HEK293T (cell line): ENCODE measurements around the gene SP1.
"Not testable (repeated sequence)": the region's sequence is repeated elsewhere in the genome, so short reads cannot be mapped to it uniquely, and the experiment has no call there.

Experiments
- CTCF ChIA-PET: fragments of 350-600 bp; formaldehyde crosslinking; extraction: SDS; loops from one replicate; lab custom pipeline; 2021; ENCODE audit warnings: antibody characterized with exemption, inconsistent platforms; lab: Yijun Ruan, JAX
- POLR2A ChIA-PET: fragments of 350-600 bp; formaldehyde crosslinking; extraction: SDS; loops from one replicate; lab custom pipeline; 2020; ENCODE audit warnings: antibody characterized with exemption, inconsistent platforms; lab: Yijun Ruan, JAX
- DNase-seq: peaks from one replicate; pipeline ENCODE4 v3.0.0; 2012; ENCODE audit warnings: mixed read lengths; ENCODE audit errors: extremely low spot score
- ARNT ChIP-seq: fragments of 450-650 bp; IDR thresholded peaks from 2 replicates; pipeline ENCODE4 v1.6.1; 2017; ENCODE audit warnings: mild to moderate bottlenecking
- BHLHE40 ChIP-seq: fragments of 450-650 bp; IDR thresholded peaks from 2 replicates; pipeline ENCODE4 v1.6.1; 2016; ENCODE audit warnings: mild to moderate bottlenecking, moderate library complexity, borderline replicate concordance
- CTBP1 ChIP-seq: fragments of 450-650 bp; IDR thresholded peaks from 2 replicates; pipeline ENCODE4 v1.6.1; 2016; ENCODE audit warnings: borderline replicate concordance
- ELF4 ChIP-seq: fragments of 450-650 bp; IDR thresholded peaks from 2 replicates; pipeline ENCODE4 v1.6.1; 2017; ENCODE audit warnings: antibody characterized with exemption
- FOXA1 ChIP-seq: fragments of 450-650 bp; IDR thresholded peaks from 2 replicates; pipeline ENCODE4 v1.6.1; 2016; ENCODE audit warnings: mild to moderate bottlenecking
- FOXM1 ChIP-seq: fragments of 450-650 bp; IDR thresholded peaks from 2 replicates; pipeline ENCODE4 v1.6.1; 2017; ENCODE audit warnings: mild to moderate bottlenecking, borderline replicate concordance
- HDGF ChIP-seq: fragments of 450-650 bp; IDR thresholded peaks from 2 replicates; pipeline ENCODE4 v1.6.1; 2017; ENCODE audit warnings: antibody characterized with exemption, borderline replicate concordance
- L3MBTL2 ChIP-seq: fragments of 450-650 bp; conservative IDR thresholded peaks from 2 replicates; pipeline ENCODE4 v1.6.1; 2016; ENCODE audit warnings: mild to moderate bottlenecking
- LEF1 ChIP-seq: fragments of 450-650 bp; IDR thresholded peaks from 2 replicates; pipeline ENCODE4 v1.6.1; 2017; ENCODE audit warnings: mild to moderate bottlenecking, borderline replicate concordance
- NFRKB ChIP-seq: fragments of 450-650 bp; IDR thresholded peaks from 2 replicates; pipeline ENCODE4 v1.6.1; 2016; ENCODE audit warnings: mild to moderate bottlenecking, moderate library complexity
- PKNOX1 ChIP-seq: fragments of 450-650 bp; IDR thresholded peaks from 2 replicates; pipeline ENCODE4 v1.6.1; 2016
- SP1 ChIP-seq: fragments of 450-650 bp; IDR thresholded peaks from 2 replicates; pipeline ENCODE4 v1.6.1; 2017
- SUZ12 ChIP-seq: fragments of 450-650 bp; IDR thresholded peaks from 2 replicates; pipeline ENCODE4 v1.6.1; 2016; ENCODE audit warnings: mild to moderate bottlenecking
- TARDBP ChIP-seq: fragments of 450-650 bp; IDR thresholded peaks from 2 replicates; pipeline ENCODE4 v1.6.1; 2016
- ZNF384 ChIP-seq: fragments of 450-650 bp; IDR thresholded peaks from 2 replicates; pipeline ENCODE4 v1.6.1; 2016

Gene SP1

GRCh38 chr12:53441040-53441833 is 61.3 kb downstream of the SP1 start, which contains the start of gene PRR13:
TSS of gene PRR13 (plus strand) at chr12:53441734. CDS start at chr12:53442715, 981 bp downstream.
- DNase-seq, result peak; percentile 97
- POLR2A ChIA-PET, result interaction anchor here (0.6 to 1.8 kb wide), 18 partner anchors 8 to 229 kb away, joined by 3 to 19 read pairs (median 5); partner anchors contain the start of genes AAAS, SP1 and TARBP2
- TF ChIP-seq TARDBP (no peak), LEF1 (no peak), SUZ12 (no peak), ELF4 (peak; percentile 48), SP1 (no peak), L3MBTL2 (peak; percentile 81), FOXM1 (no peak), BHLHE40 (no peak), PKNOX1 (peak; percentile 98), ZNF384 (no peak; the same call in 1 of the 2 replicates)
- CTCF ChIA-PET, result interaction anchor here (1.0 to 1.6 kb wide), 4 partner anchors 10 to 89 kb away, joined by 3 to 7 read pairs (median 4); no protein-coding TSS in a partner anchor

DNA sequence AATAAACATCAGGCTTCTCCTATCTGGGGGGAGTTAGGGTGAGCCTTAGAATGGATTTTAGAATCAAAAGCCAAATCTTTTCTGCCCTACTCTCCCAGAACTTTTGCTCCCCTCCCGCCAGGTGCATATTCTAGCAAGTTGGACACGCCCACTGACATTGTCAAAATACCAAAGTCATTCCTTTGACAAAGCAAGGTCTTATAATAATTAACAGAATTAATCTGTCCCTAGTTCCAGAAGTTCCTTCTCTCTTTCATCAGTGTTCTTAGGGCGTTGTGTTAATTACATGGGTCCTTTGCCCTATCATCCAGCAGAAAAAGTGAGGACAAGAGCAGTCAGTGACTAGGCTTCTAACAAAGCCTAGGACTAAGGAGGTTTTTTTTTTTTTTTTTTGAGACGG is 64.0 kb downstream of the SP1 start:
- DNase-seq, result no peak
- no peak for TF ChIP-seq LEF1
- no peak for TF ChIP-seq PKNOX1
- TF ChIP-seq CTBP1, result no peak
- no peak for TF ChIP-seq HDGF
- no peak for TF ChIP-seq L3MBTL2
- TF ChIP-seq FOXA1, result no peak
- no peak for TF ChIP-seq TARDBP
- no peak for TF ChIP-seq NFRKB
- no peak for TF ChIP-seq FOXM1
- TF ChIP-seq ELF4, result no peak
- no peak for TF ChIP-seq ZNF384
- POLR2A ChIA-PET, result no interaction called here
- CTCF ChIA-PET, result no interaction called here

- DNase-seq, POLR2A ChIA-PET: not testable (repeated sequence)
- CTCF ChIA-PET, result interaction anchor here (0.6 kb wide), 2 partner anchors 24 to 155 kb away, joined by 3 read pairs; no protein-coding TSS in a partner anchor
Observed at GRCh38 chr12:53444593-53445325, 64.8 kb downstream of the SP1 start.

- CTCF ChIA-PET, result interaction anchor here (1.4 kb wide), 1 partner anchor 10 kb away, joined by 7 read pairs; the partner anchor contains the start of gene PRR13
- no peak for DNase-seq
- TF ChIP-seq PKNOX1, result no peak
- no peak for TF ChIP-seq CTBP1
- no peak for TF ChIP-seq ZNF384
- POLR2A ChIA-PET, result interaction anchor here (0.7 to 1.3 kb wide), 7 partner anchors 10 to 130 kb away, joined by 3 to 4 read pairs (median 3); partner anchors contain the start of genes AAAS, SP1 and TARBP2
Observed at GRCh38 chr12:53450936-53451335, 71.0 kb downstream of the SP1 start.

DNA sequence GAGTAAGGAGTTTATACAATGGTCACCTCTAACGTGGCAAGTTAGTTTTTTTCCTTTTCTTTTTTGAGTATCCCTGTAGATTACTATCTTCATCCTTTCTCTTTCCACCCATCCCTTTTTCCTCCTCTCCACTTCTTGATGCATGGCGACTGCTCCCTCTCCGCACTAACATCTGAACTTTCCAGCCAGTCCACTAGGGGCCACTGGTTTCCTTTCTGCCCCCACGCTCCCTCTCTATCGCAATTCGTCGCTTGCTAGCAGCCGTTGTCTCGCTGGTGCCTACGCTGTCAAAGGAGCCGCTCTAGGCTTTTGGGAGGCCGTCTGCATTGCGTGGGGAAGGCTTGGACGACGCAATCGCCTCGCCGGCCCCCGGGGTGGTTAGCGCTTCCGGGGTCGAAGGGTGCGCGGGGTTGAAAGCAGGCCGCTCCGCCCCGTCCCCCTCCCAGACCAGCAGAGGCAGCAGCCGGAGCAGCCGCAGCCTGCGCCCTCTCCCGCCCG is 71.7 kb downstream of the SP1 start, which contains the start of gene PCBP2:
Gene PCBP2 (plus strand): TSS at position 442 of the 498 bp plus-strand sequence. CDS start 2,699 bp downstream, outside the sequence.
- ChIA-PET CTCF (interaction anchor here (1.4 kb wide), 1 partner anchor 11 kb away, joined by 7 read pairs; the partner anchor contains the start of gene PRR13), POLR2A (interaction anchor here (0.7 to 1.3 kb wide), 5 partner anchors 11 to 130 kb away, joined by 3 to 4 read pairs (median 3); partner anchors contain the start of genes AAAS and TARBP2)
- TF ChIP-seq PKNOX1 (peak; percentile 34; the same call in 1 of the 2 replicates), ARNT (0 out of 2 replicates have a peak, but pooled peaks have one; percentile 16), SUZ12 (no peak), SP1 (no peak), HDGF (0 out of 2 replicates have a peak, but pooled peaks have one; percentile 26), ELF4 (peak; percentile 74)

More for the DNA sequence above, 71.7 kb downstream of the SP1 start, which contains the start of gene PCBP2:
- DNase-seq, result peak; percentile 95
